Measurements from ENCODE around the gene TSSC4. TPM values are rescaled to one million over a fixed set of nuclear protein-coding genes. Genes with fewer than 3 reads are reported as not detected.

Gene TSSC4
- total RNA-seq, 1 donor from 2014 or later: 36.2 TPM

GRCh38 chr11:2411446-2412305 lies 11.1 kb downstream of the TSSC4 start:
- no peak for DNase-seq (ENCODE audit: low spot score)
- intact Hi-C loops (cut with DNase I): no loop called here

DNA sequence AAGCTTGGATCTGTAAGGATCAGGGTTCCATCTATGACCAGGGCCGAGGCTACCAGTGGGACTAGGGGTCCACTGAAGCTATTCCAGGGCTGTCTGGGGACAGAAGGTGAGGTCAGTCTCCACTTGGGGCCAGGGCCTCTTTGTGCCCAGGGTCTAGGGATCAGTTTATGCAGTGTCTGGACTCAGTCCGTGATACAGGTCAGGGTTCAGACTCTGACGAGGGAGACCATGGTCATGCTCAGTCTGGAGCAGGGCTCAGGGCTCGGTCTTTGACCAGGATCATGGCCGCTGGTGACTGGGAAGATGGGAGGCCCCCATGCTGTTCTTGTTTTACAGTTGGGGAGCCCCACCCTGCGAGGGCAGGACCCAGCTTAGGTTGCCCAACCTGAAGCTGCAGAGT lies 11.8 kb downstream of the TSSC4 start:
- no peak for DNase-seq (ENCODE audit: low spot score)
- intact Hi-C loops (cut with DNase I): no loop called here

GRCh38 chr11:2413742-2414579 lies 13.4 kb downstream of the TSSC4 start:
- intact Hi-C loops (cut with DNase I): no loop called here

DNA sequence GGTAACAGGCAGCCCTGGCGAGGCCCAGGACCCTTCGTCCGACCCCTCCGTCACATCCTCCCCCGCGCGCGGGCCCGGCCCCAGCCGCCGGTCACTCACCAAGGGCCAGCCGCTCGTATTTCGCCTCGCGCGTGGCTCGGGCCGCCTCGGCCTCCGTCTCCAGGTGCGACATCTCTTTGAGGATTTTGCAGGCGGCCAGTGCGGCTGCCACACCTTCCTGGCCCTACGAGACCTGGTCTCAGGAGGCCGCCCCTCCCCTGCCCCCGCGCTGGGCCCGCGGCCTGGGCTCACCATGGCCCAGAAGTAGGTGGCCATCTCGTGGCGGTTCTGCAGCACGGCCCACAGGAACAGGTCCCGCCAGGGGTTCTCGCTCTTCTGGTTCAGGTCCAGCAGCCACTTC lies 14.1 kb downstream of the TSSC4 start:
- DNase-seq (ENCODE audit: low spot score): no peak
- intact Hi-C loops (cut with DNase I): no loop called here

More at GRCh38 chr11:2413742-2414579, 13.4 kb downstream of the TSSC4 start:
- no peak for DNase-seq (ENCODE audit: low spot score)

DNA sequence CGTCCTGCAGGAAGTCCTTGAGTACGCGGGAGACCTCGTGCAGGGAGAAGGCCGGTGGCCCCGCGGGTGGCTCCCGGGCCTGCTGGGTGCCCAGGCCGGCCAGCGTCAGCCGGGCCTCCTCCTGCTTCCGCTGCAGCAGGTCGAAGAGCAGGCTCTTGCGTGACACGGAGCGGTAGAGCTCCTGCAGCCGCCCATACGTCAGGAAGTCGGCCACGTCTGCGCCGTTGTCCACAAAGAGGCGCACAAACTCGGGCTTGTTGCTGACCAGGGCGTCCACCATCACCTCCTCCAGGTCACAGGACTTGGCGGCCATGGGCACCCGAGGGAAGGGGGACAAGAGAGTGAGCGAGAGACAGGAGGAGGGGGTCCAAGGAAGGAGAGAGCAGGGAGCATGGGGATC lies 14.6 kb downstream of the TSSC4 start:
- no peak for DNase-seq (ENCODE audit: low spot score)
- intact Hi-C loops (cut with DNase I): no loop called here

DNA sequence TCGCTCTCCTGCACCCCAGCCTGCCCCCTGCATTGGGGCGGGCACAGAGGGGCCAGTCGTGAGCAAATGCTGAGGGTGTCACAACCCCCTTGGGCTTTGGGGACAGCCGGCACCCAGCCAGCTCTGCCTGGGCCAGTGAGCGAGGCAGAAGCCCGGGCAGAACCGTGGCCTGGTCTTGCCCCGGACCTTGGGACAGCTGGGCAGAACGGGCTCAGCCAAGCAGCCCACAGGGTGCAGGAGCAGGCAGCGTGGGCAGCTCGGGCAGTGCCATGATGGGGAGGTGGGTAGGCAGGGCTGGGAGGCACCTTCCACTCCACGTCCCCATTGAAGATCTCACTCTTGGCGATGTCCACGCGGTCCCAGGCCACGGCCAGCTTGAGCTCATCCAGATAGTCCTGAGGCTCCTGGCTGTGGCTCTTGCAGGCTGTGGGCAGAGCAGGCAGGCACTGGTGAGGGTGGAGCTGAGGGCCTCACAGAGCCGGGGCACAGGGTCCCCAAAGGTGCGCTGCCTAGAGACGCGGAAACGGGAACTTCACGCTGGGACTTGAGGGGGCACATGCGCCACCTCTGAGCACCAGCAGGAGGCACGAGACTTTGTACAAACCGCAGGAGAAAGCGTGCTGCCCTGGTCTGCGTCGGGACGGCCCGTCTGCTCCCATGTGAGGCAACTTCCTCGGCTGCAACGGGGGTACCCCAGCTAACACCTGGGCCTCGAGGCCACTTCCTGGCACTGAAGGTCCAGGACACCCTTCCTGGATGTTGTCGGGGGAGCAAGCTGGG lies 15.2 kb downstream of the TSSC4 start:
- no peak for DNase-seq (ENCODE audit: low spot score)
- intact Hi-C loops (cut with DNase I): no loop called here

GRCh38 chr11:2416765-2417164 lies 16.2 kb downstream of the TSSC4 start:
- DNase-seq (ENCODE audit: low spot score): no peak
- intact Hi-C loops (cut with DNase I): no loop called here

DNA sequence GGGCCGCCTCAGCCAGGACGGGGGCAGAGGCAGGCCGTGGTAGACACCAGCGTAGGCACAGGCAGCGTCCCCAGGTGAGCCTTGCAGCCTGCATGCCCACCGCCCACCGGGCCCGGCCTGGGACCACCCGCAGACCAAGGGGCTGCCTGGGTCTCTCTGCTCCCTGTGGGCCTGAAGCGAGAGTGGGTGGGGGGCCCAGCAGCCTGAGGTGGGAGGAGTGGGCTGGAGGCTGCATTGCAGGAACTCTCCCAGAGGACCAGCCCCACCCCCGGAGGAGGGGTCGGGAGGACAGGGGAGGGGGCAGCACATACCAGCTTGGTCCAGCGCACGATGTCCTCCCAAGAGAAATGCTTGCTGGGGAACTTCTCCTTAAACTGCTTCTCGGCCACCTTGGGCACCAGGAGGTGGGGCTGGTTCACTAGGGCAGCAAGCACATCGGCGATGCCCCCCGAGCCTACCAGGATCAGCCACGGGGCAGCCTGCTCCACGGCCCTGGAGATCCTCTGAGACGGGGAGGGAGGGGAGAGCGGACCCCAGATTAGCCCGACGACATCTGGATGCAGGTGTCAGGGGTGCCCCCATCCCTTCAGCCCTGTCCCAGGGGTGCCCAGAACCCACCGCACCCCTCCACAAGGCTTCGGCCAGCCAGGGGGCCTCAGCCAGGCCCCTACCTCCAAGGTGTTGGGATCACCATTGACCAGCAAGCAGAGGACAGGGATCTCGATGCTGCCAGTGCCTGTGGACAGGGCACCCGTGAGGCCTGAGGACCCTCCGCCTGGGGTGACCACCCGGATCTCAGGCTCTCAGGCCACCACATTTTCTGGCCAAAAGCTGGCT lies 17.5 kb downstream of the TSSC4 start:
- DNase-seq (ENCODE audit: low spot score): no peak
- intact Hi-C loops (cut with DNase I): no loop called here

GRCh38 chr11:2418693-2419360 lies 18.3 kb downstream of the TSSC4 start:
- intact Hi-C loops (cut with DNase I): no loop called here
- no peak for DNase-seq (ENCODE audit: low spot score)

GRCh38 chr11:2419638-2420501 lies 19.3 kb downstream of the TSSC4 start:
- intact Hi-C loops (cut with DNase I): loop anchor here (1.0 to 2.0 kb wide), 3 partner anchors 115 to 233 kb away; no protein-coding TSS in a partner anchor
- no peak for DNase-seq (ENCODE audit: low spot score)

DNA sequence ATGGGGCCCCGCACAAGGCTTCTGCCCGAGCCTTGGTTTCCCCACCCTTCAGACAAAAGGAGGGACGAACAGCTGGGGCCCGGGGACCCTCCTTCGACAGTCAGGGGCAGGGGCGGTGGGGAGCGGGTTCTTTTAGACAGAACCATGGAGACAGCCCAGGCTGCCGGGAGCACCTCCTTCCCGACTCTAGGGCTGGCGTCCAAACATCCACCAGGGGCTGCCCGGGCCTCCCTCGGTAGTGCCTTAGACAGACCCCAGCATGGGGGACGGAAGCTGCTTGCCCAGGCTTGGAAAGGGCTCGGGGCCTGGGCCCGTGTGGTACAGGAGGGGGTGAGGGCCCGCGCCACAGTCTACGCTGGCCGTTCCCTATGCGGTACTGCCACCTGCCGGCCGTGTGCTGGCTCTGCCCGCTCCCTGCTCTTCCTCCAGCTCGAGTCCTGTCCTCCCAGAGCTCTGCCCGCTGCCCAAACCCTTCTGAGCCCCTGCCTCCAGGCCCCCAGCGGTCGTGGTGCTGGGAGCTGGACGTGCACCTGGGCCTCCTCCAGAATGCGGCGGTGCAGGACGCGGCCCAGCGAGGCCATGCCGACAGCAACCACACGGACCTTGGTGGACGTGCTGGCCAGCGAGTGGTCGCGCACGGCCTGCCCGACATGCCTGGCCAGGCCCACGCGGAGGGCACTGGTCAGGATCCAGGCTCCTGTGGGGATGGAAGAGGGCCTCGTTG lies 20.1 kb downstream of the TSSC4 start:
- DNase-seq (ENCODE audit: low spot score): peak; percentile 89
- intact Hi-C loops (cut with DNase I): loop anchor here (1.0 to 2.0 kb wide), 3 partner anchors 115 to 234 kb away; no protein-coding TSS in a partner anchor

DNA sequence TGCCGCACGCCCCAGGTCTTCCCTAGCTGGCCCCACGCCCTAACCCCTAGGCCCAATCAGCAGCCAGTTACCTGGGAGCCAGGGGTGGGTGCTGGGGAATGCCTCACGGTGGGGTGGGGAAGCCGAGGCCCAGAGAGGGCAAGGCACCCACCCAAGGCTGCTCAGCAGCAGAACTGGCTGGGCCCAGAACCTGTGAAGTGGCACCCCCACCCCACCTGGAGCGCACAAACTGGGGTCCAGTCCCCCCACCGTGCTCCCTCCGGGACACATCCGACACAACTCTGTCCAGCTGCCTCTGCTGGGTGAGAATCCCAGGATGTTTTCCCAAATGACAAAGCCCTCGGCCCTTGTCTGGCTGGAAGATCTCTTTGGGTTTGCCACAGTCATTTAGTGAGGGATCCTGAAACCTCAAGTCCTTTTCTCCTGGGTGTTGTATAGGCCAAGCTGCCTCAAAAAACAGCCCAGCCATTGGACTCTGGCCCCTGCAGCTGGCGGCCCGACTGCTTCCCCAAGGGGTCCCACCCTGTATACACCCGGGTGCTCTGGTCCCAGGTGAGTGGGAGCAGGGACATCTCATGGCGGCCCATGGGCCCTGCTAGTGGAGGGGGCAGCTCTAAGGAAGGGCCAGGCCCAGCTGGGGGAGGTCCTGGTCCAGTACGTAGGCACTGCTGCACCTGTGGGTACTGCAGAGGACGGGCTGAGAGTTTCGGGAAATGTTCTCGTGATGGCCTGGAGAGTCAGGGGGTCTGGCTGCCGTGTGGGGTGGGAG lies 20.9 kb downstream of the TSSC4 start:
- no peak for DNase-seq (ENCODE audit: low spot score)
- intact Hi-C loops (cut with DNase I): loop anchor here (2.0 kb wide), 1 partner anchor 235 kb away; no protein-coding TSS in a partner anchor

GRCh38 chr11:2421996-2422395 lies 21.4 kb downstream of the TSSC4 start:
- no peak for DNase-seq (ENCODE audit: low spot score)
- intact Hi-C loops (cut with DNase I): loop anchor here (2.0 kb wide), 1 partner anchor 235 kb away; no protein-coding TSS in a partner anchor

GRCh38 chr11:2422461-2423156 lies 22.1 kb downstream of the TSSC4 start:
- intact Hi-C loops (cut with DNase I): no loop called here
- no peak for DNase-seq (ENCODE audit: low spot score)

All from cardiac septum (tissue), 1 donor.